NCI-H2227 (cell line): ENCODE data around the gene TOM1L2.
A peak's percentile ranks its signal among the peaks of the same experiment; 100 is the strongest.

ENCODE experiments used
- DNase-seq: peaks from one replicate; lab custom pipeline; 2025; ENCODE audit not compliant: unreplicated experiment; lab: John Stamatoyannopoulos, UW

TOM1L2 gene

DNA sequence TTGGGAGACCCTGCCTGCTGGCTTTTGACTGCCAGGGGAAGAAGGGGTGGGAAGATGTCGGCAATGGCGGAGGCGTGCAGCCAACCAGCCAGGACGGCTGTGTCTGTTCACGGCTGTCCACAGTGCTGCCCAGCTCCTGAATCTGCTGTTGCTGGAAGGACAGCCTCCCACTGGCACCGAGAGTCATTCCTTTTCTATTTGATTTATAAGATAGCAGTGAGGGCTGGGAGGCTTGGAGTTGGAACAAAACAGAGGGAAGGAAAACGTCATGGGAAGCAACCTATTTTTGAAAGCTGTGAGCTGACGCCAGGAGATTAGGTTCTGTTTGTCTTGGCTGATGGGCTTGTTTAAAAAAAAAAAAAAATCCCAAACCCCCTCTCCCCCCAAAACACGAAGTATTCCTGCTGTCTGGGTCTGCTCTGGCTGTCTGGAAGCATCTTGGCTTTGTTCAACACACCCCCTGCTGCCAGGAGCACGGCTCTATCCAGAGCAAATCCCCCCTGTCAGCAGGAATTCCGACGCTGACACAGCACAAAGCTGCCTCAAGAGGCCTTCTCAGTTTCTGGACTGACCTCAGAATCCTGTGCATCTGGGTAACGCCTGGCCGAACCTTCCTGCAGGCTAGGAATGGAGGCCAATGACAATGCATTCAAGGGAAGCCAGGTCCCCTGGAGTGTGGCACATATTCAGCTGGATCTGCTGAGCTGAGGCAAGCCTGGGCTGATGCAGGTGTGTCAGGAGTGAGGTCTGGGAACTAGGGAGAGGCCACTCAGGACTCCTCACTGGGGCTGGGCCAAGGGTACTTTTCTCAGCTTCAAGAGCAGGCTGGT, 94.5 kb downstream of the TOM1L2 start:
- DNase-seq = peak; percentile 55

DNA sequence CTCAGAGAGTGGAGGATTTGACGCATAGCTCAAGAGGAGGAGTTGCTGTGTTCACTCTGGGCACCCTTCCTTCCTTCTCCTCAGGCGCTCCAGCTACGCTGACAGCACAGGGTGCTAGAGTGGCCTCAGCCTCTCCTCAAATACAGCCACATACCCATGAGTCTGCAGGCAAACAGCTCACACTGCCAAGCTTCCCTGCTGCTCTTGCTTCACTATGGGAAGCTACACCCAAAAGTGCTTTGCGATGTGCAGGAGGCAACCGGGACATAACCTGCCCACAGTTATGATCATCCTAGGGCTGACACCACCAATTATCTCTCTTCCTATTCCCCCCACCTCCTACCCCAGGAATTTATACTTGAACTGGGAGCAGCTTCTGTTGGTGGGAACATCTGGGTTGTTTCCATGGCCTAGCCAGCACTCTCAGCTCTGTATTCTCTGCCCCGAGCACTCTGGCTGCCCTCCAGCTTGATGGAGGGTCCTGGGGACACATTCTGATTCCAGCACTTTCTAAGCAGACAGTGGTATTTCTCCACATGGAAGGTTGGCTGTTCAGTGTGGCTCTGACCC, 95.2 kb downstream of the TOM1L2 start:
- DNase-seq = no peak

DNA sequence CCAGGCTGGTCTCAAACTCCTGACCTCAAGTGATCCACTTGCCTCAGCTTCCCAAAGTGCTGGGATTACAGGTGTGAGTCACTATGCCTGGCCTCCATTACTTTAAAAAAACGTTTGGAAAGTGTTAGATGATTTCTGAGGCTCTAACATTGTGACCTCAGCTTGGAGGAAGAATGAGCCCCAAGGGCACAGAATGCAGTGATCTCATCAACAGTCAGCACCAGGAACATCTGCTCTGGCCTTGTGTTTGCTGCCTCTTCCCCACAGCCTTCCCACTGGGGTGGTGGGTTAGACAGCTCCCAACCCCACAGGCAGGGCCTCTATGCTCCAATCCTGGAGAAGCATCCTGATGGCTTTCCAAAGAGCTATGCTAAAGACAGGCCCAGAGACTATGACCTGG, 97.7 kb downstream of the TOM1L2 start:
- no peak for DNase-seq

DNA sequence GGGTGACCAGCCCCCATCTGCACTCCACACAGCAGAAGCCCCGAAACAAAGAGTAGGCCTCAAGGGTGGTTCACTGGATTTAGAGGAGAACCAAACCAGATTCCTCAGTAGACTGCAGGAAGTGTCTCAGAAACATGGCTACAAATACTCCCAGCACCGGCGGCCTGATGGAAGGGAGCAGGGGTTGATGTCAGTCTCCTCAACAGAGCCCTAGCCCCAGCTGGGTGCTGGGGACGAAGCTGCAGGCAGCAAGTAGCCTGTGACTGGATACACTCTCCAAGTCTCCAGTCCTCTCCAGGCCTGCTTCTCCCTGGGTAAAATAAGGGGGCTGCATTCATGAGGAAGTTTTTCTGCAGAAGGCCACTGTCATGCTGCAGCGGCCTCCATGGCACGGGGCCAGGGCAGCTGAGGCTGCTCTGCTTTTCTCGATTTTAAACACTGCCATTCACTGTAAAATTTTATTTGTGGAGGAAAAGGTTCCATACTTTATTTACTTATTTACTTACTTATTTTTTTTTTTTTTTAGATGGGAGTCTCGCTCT, 98.7 kb downstream of the TOM1L2 start:
- DNase-seq = no peak

DNA sequence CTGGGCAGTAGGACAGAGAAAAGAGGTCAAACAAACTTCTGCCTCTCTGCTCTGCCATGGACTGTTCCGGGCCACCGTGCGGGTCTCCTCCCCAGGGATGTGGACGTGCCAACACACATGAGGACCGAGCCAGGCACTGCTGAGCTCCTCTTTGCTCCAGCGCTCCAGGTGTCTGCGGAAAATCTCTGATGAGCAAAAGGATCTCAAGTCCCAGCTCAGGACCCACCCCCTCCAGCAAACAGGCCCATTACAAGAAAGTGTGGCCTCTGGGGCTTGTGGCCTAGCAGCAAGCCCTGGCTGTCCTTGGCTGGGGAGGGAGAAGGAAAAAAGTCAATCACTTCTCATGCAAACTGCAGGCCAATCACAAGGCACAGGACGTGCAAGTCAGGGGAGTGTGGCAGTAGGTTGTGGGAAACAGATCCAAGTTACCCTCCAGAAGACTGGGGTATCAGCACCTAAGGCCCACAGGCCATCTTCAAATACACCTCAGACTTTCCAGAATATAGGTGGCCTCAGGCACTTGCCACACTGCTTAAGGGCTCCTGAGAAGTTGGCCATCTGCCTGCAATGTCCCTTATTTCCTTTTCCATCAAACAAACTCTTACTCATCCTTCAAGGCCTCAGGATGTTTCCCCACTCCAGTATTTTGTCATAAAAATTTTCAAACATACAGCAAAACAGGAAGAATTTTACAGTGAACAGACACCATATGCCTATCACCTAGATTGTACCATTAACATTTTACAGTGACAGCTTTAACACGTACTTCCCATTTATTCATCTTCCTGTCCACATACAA, 99.5 kb downstream of the TOM1L2 start:
- DNase-seq = no peak

DNA sequence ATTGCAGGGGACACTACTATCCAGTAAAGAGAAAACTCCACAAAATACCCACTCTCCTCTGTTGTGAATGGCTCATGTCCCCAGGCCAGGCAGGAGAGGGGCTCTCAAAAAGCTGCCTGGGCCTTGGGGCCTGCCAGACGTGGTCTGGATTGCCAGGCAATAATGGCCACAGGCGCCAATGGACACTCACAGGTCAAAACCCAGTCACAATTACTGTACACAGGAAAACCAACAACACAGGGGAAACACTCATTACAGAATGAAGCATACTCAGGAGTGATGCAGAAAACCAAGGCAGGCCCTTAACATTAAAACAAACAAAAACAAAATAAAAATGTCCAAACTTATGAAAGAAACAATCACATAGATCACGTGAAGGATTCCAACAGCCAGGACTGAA, 100.3 kb downstream of the TOM1L2 start:
- DNase-seq = peak; percentile 16

DNA sequence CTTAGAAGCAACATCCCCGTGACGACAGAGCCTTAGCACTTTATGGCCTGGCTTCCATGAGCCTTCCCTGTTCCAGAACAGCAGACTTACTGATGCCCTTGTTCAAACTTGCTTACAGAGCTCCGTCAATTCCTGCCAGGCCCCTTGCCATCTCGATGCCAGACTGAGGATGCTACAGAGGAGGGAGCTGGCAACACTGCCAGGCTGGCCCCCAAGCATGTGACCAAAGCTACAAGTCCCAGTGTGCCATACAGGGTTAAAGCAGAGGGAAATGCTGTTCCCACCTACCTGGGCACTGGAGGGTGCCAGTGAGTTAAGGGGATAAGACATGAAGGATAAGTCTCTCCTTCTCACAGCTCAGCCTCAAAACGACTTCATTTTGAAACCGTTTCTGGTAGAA, 102.0 kb downstream of the TOM1L2 start:
- no peak for DNase-seq

DNA sequence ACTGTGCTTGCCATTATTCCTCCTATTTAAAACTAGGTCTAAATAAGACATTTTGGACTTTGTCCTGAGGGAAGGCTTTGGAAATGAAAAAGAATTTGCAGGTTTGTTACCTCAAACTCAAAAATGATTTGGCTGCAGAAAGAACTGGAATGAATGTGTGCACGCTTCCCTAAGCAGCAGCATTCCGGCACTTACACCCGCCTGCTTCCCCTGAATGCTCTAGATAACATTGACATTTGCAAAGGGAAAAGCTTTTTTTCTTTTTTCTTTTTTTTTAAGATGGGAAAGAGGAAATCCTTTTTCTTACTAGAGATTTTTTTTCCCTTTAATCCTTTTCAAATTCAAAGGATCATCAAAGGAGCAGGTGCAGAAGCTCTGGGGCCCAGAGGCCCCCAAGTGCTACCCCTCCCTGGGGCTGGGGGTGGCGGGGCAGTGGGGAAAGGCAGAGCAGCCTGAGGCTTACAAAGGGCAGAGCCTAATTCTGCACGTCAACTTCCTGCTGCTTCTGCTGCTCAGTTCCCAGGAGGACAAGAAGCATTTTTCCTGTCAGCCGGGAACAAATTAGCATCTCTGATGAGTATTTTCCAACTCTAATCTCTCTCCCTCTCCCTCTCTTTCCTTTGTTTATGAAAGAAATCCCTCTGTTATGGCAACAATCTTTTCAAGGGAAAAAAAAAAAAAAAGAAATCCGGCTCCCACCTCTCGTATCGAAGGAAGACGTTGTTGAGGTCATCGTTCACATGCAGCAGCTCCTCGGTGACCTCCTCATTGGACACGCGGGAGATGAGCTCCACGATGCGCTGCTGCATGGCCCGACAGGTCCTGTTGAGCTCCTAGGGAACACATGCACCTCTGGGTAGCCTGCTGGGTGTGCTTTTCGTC, 103.3 kb downstream of the TOM1L2 start:
- DNase-seq = peak; percentile 31

DNA sequence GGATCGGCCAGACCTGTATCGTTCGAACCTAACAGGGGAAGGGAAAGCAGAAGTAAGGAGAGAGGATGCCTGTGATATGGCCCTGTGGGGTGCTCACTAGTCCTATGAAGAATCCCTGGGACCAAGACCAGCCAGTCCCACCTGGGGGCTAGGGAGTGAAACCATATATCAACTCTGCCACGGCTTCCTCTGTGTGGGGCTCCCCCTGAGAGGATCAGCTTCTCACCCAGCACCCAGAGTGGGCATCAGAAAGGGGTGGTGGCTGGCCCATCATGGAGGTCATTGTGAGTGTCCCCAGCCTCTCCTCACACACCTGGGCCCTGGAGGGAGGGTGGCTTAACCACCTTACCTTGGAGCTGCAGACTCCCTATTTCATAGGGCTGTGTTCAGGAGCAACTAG, 105.3 kb downstream of the TOM1L2 start:
- no peak for DNase-seq

DNA sequence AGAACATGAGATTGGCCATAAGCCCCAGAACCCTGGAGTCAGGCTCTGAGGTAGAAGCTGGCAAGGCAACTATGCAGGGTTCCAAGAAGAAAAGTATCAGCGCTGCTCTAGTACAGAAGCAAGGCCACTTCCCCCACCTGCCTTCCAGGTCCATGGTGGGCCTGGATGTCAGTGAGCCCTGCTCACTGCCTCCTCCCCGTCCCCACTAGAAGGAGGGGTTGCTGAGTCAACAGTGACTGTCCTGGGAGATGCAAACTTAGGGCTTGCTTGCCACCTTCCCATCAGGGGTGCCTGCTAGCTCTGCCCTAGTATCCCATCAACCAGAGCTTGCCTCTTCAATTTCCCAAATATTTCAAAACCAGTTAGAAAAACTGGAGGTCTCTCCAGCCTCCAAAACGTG, 105.8 kb downstream of the TOM1L2 start:
- no peak for DNase-seq

DNA sequence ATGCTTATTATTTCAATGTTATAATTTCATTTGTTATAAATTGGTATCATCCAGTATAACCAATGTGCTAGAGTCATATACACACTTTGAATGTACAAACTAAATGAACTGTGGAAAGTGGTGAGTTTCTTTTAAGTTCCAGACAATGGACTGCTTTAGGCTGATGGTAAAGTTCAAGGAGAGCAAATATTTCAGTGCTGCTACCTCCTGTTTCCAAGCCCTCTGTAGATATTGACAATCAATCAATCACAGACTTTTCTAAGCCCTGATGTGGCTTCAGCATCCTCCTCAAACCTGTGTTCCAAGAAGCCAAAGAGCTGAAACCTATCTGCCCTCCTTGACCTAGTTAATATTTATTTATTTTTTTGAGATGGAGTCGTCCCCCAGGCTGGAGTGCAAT, 107.2 kb downstream of the TOM1L2 start:
- DNase-seq = no peak

DNA sequence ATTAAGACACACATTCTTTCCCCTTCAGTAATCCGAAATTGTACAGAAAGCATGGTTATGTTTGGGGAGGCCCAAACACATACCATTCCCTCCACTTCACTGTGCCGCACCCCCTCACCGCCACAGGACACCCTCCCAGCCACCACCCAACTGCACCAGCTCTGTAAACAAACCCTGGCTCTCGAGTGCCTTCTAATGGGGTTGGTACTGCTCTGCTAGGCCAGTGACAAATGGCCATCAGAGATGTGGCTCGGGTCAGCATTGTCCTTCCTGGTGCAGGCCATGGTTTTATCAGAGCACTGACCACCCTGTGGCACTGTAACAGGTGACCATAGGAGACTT, 111.5 kb downstream of the TOM1L2 start:
- no peak for DNase-seq

DNA sequence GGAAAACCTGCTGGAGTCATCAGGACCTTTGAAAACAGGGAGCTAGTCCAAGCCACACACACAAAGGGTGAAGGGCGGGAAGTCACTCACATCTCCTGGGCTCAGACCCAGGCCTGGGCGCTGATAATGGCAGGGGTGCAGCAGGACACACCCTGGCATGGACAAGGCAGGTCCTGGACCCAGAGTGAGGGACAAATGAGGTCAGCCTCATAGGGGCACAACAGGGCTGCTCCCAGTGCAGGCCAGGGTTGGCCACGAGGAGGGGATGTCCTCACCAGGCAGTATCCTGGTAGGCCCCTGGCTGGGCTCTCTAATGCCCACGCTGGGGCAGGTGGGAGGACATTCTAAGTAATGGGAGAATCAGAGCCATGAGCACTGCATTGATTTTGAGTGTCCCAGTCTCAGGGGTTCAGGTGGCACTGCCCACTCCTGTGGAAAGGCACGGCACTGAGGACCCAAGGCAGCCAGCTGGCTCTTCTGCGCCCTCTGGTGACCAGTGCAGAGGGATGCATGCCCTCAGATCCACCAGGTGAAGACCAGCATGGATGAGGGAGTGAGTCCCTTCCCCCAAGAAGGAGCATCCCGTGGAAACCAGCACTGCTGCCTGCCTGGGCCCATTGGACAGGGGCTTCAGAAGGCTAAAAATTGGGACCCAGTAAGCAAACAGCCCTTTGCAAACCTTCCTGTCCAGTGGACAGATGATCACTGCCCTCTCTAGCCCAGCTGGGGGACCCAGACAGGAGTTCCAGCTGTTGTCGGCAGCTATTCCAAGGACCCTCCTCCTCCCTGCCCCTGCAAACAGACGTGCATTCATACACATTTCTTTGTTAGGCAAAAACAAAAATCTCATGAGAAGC, 112.1 kb downstream of the TOM1L2 start:
- peak; percentile 63 for DNase-seq

DNA sequence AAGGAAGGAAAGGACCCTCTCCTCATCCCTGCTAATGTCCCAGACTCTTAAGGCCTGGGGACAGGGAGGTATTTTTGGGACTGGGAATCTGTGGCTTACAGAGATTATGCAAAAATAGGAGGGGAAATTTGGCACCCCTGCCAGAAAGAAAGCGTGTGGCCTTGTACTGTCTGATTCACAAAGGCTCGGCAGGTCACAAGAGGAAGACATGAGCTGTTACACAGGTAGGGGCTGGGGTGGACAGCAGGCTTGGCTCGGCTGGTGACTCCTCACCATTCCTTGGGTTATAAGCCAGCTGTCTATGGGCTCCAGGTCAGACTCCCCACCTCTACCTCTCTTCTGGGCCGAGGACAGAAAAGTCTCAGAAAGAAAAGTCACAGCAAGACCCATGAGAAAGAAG, 114.7 kb downstream of the TOM1L2 start:
- DNase-seq = no peak

DNA sequence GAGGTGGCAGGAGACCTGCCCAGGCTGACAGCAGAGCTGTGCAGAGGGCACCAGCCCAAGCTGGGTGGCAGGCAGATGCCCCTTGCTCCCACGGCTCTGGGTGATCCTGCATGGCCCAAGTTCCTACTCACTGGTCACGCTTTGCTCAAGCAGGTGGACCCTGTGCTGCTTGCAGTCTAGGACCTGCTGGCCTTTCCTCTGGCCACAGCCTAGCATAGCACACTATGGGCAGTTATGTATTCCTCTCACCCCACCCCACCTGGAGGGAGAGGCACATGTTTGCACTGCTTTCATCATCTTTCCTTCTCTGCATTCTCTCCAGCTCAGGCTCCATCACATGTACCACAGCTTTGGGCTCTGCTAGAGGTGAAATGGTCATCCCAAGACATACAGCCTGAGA, 115.8 kb downstream of the TOM1L2 start:
- DNase-seq = no peak

DNA sequence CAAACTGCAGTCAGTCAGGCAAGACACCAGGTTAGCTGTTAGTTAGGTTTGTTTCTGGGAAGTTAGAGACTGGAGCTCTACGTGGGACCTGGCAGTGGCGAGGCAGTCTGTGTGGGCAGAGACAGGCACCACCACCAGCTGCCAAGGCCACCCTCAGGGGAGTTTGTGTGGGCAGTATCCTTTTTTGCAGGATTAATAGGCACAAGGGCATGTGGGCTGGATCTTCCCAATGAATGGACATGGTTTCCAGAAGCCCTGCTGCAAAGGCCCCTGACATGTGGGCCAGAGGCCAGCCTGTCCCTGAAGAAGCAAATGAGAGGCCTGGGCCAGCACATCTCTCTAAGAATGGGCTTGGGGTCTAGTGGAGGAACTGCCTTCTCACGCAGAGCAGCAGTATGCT, 116.2 kb downstream of the TOM1L2 start:
- DNase-seq = no peak

DNA sequence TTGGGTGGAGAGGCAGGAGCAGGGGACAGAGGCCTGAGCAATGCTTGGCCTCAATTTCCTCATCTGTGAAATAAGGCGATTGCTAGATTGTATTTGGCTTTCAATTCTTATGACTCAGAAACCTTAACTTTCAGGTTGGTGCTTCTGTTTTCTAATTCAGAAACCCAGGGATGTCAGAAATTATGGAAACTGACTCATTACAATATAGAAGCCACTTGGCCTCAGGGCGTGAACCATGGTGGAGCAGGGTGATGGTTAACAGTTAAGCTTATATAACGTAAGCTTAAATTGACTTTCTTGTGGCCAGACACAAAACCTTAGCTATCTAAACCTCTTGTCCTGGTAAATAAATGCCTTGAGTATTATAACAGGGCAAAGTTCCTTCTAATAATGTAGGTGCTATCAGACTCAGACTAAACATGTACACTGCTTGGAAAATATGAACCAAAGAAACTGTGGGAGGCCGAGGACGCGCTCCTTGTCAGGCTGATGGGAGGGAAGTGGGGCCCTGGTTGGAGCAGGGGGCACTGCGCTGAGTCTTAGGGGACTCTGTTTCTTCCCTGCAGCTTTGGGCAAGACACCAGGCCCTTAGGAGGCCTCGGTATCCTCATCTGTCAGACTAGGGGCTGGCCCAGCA, 118.3 kb downstream of the TOM1L2 start:
- no peak for DNase-seq

DNA sequence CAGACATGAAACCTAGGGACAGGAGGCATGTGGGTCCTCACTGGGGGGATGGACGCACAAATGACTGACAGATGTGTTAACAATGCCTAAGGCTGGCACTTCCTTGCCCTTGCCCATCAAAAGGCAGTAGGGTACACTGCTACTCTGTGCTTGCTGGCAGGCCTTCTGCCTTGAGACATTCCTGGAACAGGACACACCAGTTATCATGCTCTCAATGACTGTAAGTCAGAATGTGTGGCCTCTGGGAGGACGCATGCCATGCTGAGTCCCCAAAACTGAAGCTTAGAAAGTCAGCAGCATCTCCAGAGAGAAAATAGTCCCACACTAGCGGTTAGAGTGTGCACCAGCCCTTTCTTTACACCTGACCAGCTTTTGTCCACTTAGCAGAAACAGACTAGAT, 119.3 kb downstream of the TOM1L2 start:
- DNase-seq = no peak
